Measurements from ENCODE around the gene TET1. TPM values are rescaled to one million over a fixed set of nuclear protein-coding genes. Genes with fewer than 3 reads are reported as not detected.

The TET1 gene
- total RNA-seq, 2 experiments from 2014 or later = 1.5 TPM

DNA sequence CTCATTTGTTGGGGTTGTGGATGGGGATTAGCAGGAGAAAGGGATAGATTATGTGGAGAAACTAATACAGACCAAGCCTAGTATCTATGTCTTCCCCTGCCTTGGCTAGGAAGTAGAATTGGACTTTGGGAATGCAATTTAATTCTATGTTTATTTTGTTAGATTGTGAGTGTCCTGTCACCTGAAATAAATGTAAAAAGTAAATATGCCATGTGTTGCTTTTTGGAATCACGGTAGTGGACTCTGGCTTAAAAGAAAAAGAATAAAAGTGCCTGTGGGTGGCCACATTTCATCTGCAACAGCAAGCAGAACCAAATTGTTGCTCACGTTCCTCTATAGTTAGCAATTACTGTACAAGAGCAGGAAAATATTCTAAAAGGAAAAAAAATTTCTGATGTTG, 42.3 kb downstream of the TET1 start:
- Histone ChIP-seq H3K4me3 (ENCODE audit: low read length) (no peak overlapping the region), H3K36me3 (ENCODE audit: insufficient read depth, low read length) (no peaks in the 10 kb centered on the region), H3K4me1 (ENCODE audit: insufficient read depth, low read length) (peaks cover 10% of the 10 kb centered on the region), H3K27me3 (ENCODE audit: control insufficient read depth in 1 of 2, insufficient read depth in 2 of 2, low read length in 2 of 2) (no peaks in the 10 kb centered on the region), H3K9me3 (ENCODE audit: control insufficient read depth in 1 of 2, insufficient read depth in 1 of 2, low read length in 2 of 2) (no peaks in the 10 kb centered on the region), H3K27ac (ENCODE audit: low read depth in 1 of 2, low read length in 2 of 2) (no peak overlapping the region)
- H3K4me3 Mint-ChIP-seq = peak overlapping the region; percentile 66
- no peak for DNase-seq
- ChIA-PET CTCF (interaction anchor here (0.7 kb wide), 1 partner anchor 70 kb away, joined by 3 read pairs; no protein-coding TSS in a partner anchor), POLR2A (interaction anchor here (0.6 kb wide), 2 partner anchors 43 to 291 kb away, joined by 3 read pairs; partner anchors contain the start of gene TET1)
- intact Hi-C loops (cut with DNase I, micrococcal nuclease) = loop anchor here in 1 of 2 experiments (5.0 kb wide), 1 partner anchor 40 kb away; the partner anchor contains the start of gene TET1
- H3K9me3 Mint-ChIP-seq = no peaks in the 10 kb centered on the region
- H3K36me3 Mint-ChIP-seq (ENCODE audit: low read depth) = peaks cover 17% of the 10 kb centered on the region
- no peaks in the 10 kb centered on the region for H3K27me3 Mint-ChIP-seq
- no peak overlapping the region for H3K27ac Mint-ChIP-seq
- no peak for ATAC-seq (ENCODE audit: poor library complexity)
- peaks cover 51% of the 10 kb centered on the region for H3K4me1 Mint-ChIP-seq (ENCODE audit: low read depth)
- TF ChIP-seq, protein P1, sequence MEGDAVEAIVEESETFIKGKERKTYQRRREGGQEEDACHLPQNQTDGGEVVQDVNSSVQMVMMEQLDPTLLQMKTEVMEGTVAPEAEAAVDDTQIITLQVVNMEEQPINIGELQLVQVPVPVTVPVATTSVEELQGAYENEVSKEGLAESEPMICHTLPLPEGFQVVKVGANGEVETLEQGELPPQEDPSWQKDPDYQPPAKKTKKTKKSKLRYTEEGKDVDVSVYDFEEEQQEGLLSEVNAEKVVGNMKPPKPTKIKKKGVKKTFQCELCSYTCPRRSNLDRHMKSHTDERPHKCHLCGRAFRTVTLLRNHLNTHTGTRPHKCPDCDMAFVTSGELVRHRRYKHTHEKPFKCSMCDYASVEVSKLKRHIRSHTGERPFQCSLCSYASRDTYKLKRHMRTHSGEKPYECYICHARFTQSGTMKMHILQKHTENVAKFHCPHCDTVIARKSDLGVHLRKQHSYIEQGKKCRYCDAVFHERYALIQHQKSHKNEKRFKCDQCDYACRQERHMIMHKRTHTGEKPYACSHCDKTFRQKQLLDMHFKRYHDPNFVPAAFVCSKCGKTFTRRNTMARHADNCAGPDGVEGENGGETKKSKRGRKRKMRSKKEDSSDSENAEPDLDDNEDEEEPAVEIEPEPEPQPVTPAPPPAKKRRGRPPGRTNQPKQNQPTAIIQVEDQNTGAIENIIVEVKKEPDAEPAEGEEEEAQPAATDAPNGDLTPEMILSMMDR (IDR thresholded peaks at IDR 0.05) = no peak

DNA sequence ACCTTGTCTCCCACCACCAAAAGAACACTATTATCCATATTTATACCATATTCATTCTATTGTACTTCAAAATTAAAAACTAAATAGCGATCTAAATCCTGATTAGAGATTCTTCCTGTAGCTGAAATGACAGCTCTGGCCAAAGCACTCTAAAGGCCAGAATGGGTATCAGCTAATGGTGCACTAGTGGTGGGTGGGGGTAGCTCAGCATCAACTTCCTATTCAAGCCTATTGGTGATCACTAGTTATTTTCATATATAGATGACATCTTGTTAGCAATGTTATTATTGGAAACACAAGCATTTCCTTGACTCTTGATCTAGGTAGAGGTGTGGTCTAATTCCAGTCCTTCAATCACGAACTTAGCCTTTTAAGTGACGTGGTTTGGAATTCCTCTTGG, 43.6 kb downstream of the TET1 start:
- peaks cover 51% of the 10 kb centered on the region for H3K4me1 Mint-ChIP-seq (ENCODE audit: low read depth)
- CTCF ChIA-PET = no interaction called here

DNA sequence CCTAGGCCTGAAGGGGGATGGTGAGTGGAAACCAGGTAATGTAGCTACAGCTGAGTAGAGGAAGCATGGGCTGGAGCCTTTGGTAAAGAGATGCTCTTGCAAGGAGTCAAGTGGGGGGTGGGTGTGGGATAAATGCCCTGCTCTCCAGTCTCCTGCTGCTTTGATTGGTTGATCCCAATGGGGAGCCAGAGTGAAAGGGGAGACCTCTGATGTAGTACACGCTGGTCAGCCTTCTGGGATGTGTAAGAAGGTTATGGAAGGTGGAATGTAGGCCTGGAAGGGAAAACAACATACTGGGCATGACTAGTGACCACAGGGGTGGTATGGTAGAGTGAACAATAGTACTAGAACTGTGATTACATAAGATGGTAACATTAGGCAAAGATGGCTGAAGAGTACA, 44.3 kb downstream of the TET1 start:
- no peak for DNase-seq
- ChIA-PET CTCF (no interaction called here), POLR2A (no interaction called here)
- no peaks in the 10 kb centered on the region for H3K9me3 Mint-ChIP-seq
- H3K27me3 Mint-ChIP-seq = no peaks in the 10 kb centered on the region
- peaks cover 17% of the 10 kb centered on the region for H3K36me3 Mint-ChIP-seq (ENCODE audit: low read depth)
- no peak overlapping the region for H3K4me3 Mint-ChIP-seq
- H3K4me1 ChIP-seq (ENCODE audit: insufficient read depth, low read length) = peaks cover 9% of the 10 kb centered on the region
- intact Hi-C loops (cut with DNase I, micrococcal nuclease) = loop anchor here in 1 of 2 experiments (5.0 kb wide), 1 partner anchor 42 kb away; the partner anchor contains the start of gene TET1
- no peak overlapping the region for H3K27ac ChIP-seq (ENCODE audit: low read depth in 1 of 2, low read length in 2 of 2)
- H3K4me1 Mint-ChIP-seq (ENCODE audit: low read depth) = peaks cover 51% of the 10 kb centered on the region
- TF ChIP-seq, protein P1 (IDR thresholded peaks at IDR 0.05) = no peak
- no peak overlapping the region for H3K4me3 ChIP-seq (ENCODE audit: low read length)
- no peaks in the 10 kb centered on the region for H3K27me3 ChIP-seq (ENCODE audit: control insufficient read depth in 1 of 2, insufficient read depth in 2 of 2, low read length in 2 of 2)
- H3K27ac Mint-ChIP-seq = no peak overlapping the region
- no peaks in the 10 kb centered on the region for H3K36me3 ChIP-seq (ENCODE audit: insufficient read depth, low read length)
- H3K9me3 ChIP-seq (ENCODE audit: control insufficient read depth in 1 of 2, insufficient read depth in 1 of 2, low read length in 2 of 2) = no peaks in the 10 kb centered on the region
- no peak for ATAC-seq (ENCODE audit: poor library complexity)

More for the DNA sequence above, 43.6 kb downstream of the TET1 start:
- Histone ChIP-seq H3K4me3 (ENCODE audit: low read length) (no peak overlapping the region), H3K9me3 (ENCODE audit: control insufficient read depth in 1 of 2, insufficient read depth in 1 of 2, low read length in 2 of 2) (no peaks in the 10 kb centered on the region), H3K36me3 (ENCODE audit: insufficient read depth, low read length) (no peaks in the 10 kb centered on the region), H3K27me3 (ENCODE audit: control insufficient read depth in 1 of 2, insufficient read depth in 2 of 2, low read length in 2 of 2) (no peaks in the 10 kb centered on the region), H3K27ac (ENCODE audit: low read depth in 1 of 2, low read length in 2 of 2) (no peak overlapping the region), H3K4me1 (ENCODE audit: insufficient read depth, low read length) (peaks cover 10% of the 10 kb centered on the region)
- Mint-ChIP-seq H3K4me3 (no peak overlapping the region), H3K36me3 (ENCODE audit: low read depth) (peaks cover 17% of the 10 kb centered on the region), H3K27ac (no peak overlapping the region), H3K9me3 (no peaks in the 10 kb centered on the region), H3K27me3 (no peaks in the 10 kb centered on the region)
- ATAC-seq (ENCODE audit: poor library complexity) = no peak
- intact Hi-C loops (cut with DNase I, micrococcal nuclease) = loop anchor here in 1 of 2 experiments (5.0 kb wide), 1 partner anchor 41 kb away; the partner anchor contains the start of gene TET1
- DNase-seq = no peak
- TF ChIP-seq, protein P1 (IDR thresholded peaks at IDR 0.05) = no peak
- POLR2A ChIA-PET = no interaction called here
